ENCODE results near the gene MTMR2.

The MTMR2 gene

DNA sequence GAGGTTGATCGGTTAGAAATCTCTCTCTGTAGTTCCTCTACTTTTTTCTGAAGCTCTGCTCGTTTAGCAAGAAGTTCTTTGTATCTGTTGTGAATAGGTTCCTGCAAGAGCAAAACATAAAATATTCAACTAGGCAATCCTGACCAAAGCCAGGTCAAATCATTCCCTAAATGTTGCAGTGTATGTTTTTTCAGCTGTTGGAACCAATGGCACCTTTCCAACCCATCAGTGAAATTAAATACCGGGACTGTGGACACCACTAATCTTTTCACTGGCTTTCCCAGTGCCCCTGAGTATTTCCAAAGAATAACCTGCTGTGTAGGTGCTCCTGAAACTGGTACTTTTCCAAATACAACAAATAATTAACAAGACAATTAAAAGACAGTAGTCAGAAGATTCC is 88.6 kb downstream of the MTMR2 start:
- Histone ChIP-seq H3K4me3 (replicated peaks; ENCODE audit: insufficient read depth, low read length) (no peak overlapping the region), H3K27me3 (ENCODE audit: insufficient read depth, poor library complexity, severe bottlenecking) (no peaks in the 10 kb centered on the region), H3K27ac (replicated peaks) (no peak overlapping the region)
- no peak for DNase-seq (ENCODE audit: low read depth in 1 of 2, low spot score in 1 of 2)
- TF ChIP-seq POLR2AphosphoS5 (IDR thresholded peaks at IDR 0.05; ENCODE audit: low read depth), result no peak
- TF ChIP-seq SPI1 (IDR thresholded peaks at IDR 0.05; ENCODE audit: borderline replicate concordance, low read depth), result no peak
- TF ChIP-seq, protein P1, sequence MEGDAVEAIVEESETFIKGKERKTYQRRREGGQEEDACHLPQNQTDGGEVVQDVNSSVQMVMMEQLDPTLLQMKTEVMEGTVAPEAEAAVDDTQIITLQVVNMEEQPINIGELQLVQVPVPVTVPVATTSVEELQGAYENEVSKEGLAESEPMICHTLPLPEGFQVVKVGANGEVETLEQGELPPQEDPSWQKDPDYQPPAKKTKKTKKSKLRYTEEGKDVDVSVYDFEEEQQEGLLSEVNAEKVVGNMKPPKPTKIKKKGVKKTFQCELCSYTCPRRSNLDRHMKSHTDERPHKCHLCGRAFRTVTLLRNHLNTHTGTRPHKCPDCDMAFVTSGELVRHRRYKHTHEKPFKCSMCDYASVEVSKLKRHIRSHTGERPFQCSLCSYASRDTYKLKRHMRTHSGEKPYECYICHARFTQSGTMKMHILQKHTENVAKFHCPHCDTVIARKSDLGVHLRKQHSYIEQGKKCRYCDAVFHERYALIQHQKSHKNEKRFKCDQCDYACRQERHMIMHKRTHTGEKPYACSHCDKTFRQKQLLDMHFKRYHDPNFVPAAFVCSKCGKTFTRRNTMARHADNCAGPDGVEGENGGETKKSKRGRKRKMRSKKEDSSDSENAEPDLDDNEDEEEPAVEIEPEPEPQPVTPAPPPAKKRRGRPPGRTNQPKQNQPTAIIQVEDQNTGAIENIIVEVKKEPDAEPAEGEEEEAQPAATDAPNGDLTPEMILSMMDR (IDR thresholded peaks at IDR 0.05; ENCODE audit: insufficient read depth, low read length), result no peak
- no peak for TF ChIP-seq GABPA (IDR thresholded peaks at IDR 0.05; ENCODE audit: low read depth)
- TF ChIP-seq, protein P2, sequence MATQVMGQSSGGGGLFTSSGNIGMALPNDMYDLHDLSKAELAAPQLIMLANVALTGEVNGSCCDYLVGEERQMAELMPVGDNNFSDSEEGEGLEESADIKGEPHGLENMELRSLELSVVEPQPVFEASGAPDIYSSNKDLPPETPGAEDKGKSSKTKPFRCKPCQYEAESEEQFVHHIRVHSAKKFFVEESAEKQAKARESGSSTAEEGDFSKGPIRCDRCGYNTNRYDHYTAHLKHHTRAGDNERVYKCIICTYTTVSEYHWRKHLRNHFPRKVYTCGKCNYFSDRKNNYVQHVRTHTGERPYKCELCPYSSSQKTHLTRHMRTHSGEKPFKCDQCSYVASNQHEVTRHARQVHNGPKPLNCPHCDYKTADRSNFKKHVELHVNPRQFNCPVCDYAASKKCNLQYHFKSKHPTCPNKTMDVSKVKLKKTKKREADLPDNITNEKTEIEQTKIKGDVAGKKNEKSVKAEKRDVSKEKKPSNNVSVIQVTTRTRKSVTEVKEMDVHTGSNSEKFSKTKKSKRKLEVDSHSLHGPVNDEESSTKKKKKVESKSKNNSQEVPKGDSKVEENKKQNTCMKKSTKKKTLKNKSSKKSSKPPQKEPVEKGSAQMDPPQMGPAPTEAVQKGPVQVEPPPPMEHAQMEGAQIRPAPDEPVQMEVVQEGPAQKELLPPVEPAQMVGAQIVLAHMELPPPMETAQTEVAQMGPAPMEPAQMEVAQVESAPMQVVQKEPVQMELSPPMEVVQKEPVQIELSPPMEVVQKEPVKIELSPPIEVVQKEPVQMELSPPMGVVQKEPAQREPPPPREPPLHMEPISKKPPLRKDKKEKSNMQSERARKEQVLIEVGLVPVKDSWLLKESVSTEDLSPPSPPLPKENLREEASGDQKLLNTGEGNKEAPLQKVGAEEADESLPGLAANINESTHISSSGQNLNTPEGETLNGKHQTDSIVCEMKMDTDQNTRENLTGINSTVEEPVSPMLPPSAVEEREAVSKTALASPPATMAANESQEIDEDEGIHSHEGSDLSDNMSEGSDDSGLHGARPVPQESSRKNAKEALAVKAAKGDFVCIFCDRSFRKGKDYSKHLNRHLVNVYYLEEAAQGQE (IDR thresholded peaks at IDR 0.05; ENCODE audit: insufficient replicate concordance, low read depth), result no peak

DNA sequence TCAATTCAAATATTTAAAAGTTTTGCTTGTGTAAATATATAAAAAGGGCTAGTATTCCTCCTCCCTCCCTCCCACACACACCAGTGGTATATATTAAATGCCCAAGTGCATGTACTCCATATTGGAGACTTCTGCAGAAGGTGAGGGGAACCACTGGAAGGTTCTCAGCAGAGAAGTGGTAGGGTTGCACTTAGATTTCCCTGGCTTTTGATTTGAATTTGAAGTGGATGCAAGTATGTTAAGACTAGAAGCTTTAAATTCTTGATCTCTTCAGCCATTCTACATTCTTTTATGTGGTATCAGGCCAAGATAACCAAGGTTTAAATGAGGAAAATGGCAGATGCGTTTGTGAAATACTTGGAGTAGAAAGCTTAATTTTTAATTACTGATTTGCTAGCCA is 90.5 kb downstream of the MTMR2 start:
- TF ChIP-seq, protein P1 (IDR thresholded peaks at IDR 0.05; ENCODE audit: insufficient read depth, low read length), result no peak
- TF ChIP-seq SPI1 (IDR thresholded peaks at IDR 0.05; ENCODE audit: borderline replicate concordance, low read depth), result no peak
- no peak for TF ChIP-seq POLR2AphosphoS5 (IDR thresholded peaks at IDR 0.05; ENCODE audit: low read depth)
- TF ChIP-seq, protein P2 (IDR thresholded peaks at IDR 0.05; ENCODE audit: insufficient replicate concordance, low read depth), result no peak
- TF ChIP-seq GABPA (IDR thresholded peaks at IDR 0.05; ENCODE audit: low read depth), result no peak
- Histone ChIP-seq H3K4me3 (replicated peaks; ENCODE audit: insufficient read depth, low read length) (no peak overlapping the region), H3K27ac (replicated peaks) (no peak overlapping the region), H3K27me3 (ENCODE audit: insufficient read depth, poor library complexity, severe bottlenecking) (no peaks in the 10 kb centered on the region)
- DNase-seq (ENCODE audit: low read depth in 1 of 2, low spot score in 1 of 2), result no peak

DNA sequence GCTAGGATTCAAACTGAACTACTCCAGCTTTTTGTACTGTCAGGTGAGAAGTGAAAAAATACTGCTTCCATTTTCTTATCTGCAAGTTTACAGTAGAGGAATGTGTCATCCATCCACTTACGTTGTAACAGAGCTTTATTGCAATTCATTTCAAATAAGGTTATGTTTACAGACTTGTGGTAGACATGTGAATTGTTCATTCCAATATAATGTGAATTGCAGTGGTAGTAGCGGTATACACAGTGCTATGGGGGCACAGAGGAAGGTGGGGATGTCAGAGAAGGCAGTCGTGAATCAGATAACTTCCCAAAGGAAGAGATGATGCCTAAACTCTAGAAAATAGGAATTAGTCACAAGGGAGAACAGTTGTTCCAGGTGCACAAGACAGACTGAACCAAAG is 91.1 kb downstream of the MTMR2 start:
- H3K27ac ChIP-seq (replicated peaks), result no peak overlapping the region
- no peaks in the 10 kb centered on the region for H3K27me3 ChIP-seq (ENCODE audit: insufficient read depth, poor library complexity, severe bottlenecking)
- TF ChIP-seq, protein P1 (IDR thresholded peaks at IDR 0.05; ENCODE audit: insufficient read depth, low read length), result no peak
- TF ChIP-seq SPI1 (IDR thresholded peaks at IDR 0.05; ENCODE audit: borderline replicate concordance, low read depth) (no peak), POLR2AphosphoS5 (IDR thresholded peaks at IDR 0.05; ENCODE audit: low read depth) (no peak), GABPA (IDR thresholded peaks at IDR 0.05; ENCODE audit: low read depth) (no peak)
- TF ChIP-seq, protein P2 (IDR thresholded peaks at IDR 0.05; ENCODE audit: insufficient replicate concordance, low read depth), result no peak
- H3K4me3 ChIP-seq (replicated peaks; ENCODE audit: insufficient read depth, low read length), result no peak overlapping the region
- DNase-seq (ENCODE audit: low read depth in 1 of 2, low spot score in 1 of 2), result no peak
